Activated T-cell treated with anti-CD3 and anti-CD28 coated beads, Interleukin-2, amount 50 U/mL, for 48 hours (primary cell): ENCODE measurements around the gene CFAP46.
"Not testable (repeated sequence)": the region's sequence is repeated elsewhere in the genome, so short reads cannot be mapped to it uniquely, and the experiment has no call there.

ENCODE experiments used
- DNase-seq, 2 experiments: peaks; one replicate each; pipeline ENCODE4 v3.0.0-alpha.2; 2020

Gene CFAP46

DNA sequence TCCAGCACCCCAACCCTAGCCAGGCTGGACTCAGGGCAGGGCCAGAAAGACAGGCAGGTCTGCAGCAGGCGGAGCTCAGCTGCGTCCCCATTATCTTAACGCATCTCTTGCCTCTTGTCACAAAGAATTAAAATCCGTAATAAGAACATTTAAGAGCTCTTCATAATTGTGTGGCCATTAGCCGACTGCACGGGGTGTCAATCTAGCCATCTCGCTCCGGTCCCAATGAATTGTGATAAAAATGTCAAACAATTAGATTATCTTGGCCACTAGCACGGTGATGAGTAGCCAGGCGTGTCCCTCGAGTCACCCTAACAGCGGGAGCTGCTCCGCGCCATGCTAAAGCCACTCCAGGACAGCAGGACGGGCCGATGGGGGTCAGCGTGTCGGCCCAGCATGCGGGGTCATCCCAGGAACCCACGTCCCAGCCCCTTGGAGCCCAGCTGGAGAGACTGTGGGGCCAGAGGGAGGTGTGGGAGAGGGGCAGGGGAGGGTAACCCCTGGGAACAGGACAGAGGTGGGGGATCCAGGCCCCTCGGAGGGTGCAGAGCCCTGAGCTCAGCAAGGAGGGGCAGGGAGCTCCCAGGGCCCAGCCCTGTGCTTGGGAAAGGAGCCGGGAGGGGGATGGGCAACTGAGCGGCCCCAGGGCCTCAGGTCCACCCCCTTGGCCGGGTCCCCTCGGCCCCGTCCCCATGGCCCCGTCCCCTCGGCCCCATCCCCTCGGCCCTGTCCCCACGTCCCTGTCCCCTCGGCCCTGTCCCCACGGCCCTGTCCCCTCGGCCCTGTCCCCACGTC is 138.8 kb downstream of the CFAP46 start:
- no peak for DNase-seq

DNA sequence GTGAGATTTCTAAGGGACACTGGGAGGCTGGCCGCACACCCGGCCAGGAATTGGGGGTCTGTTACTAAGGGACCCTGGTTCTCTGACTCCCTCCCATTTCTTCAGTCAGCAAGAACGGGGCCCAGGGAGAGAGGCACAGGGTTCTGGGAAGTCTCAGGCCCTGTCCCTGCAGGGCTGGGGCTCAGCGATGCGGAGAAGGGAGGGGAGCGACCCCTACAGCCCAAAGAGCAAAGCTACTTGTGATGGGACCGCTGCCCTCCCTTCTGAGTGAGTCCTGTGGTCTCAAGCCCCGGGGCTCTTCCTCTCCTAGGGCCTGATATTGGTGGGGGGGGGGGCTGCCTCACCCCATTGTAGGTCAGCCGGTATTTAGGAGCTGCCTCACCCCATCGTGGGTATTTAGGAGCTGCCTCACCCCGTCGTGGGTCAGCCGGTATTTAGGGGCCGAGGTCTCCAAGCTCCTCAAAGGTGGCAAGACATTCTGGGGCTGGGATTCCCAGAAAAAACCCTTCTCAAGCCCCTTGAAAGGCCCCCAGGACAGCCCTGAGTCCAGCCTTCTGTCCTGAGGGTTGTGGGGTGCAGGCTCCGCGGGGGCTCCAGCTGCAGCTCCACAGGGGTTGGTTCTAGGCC is 139.6 kb downstream of the CFAP46 start:
- DNase-seq: no peak

DNA sequence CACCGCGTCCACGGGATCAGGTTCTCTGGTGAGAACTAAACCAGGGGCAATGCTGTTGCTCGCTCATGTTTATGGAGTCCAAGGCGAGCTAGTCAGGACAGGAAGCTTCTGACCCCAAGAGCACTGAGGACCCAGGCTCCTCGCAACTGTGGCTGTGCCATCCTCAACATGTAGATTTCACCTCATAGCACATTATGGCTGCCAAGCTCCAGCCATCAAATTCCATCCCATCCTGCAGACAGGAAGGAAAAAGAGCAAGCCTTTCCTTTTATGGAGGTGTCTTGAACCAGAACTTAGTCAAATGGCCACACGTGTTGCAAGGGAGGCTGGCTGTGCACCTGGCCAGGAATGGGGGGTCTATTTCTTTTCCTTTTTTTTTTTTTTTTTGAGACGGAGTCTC is 140.3 kb downstream of the CFAP46 start:
- no peak for DNase-seq

DNA sequence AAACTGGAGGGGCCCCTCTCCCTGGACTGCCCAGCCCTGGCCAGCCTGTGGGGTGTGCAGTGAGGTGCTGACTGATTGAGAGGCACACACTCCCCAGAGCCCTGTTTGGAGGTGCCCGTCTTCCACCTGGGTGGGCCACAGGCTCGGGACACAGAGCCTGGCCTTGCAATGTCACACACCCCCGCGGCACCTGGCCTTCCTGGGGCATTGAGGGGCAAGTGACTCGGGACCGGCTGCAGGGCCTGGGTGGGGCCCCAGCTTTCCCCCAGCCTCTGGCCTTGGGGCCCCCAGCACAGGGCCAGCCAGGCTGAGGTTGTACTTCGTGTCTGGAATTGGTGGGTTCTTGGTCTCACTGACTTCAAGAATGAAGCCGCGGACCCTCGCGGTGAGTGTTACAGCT is 142.5 kb downstream of the CFAP46 start:
- DNase-seq: no peak

DNA sequence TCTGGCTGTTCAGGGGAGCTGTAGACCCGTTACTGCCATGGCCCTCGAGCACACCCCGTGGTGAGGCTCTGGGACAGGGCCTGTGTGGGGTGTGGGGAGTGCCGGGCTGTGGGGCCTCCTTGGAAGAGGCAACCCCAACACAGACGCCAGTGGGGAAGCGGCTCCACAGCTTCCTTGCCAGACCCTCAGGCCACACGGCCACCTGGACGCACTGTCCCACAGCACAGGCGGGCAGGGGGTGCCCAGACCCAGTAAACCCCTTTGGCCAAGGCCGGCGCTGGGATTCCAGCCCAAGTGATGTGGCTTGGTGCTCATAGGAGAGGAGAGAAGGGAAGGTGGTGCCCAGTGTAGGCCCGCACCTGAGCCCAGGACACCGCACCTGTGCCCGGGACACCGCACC is 143.5 kb downstream of the CFAP46 start:
- no peak for DNase-seq

DNA sequence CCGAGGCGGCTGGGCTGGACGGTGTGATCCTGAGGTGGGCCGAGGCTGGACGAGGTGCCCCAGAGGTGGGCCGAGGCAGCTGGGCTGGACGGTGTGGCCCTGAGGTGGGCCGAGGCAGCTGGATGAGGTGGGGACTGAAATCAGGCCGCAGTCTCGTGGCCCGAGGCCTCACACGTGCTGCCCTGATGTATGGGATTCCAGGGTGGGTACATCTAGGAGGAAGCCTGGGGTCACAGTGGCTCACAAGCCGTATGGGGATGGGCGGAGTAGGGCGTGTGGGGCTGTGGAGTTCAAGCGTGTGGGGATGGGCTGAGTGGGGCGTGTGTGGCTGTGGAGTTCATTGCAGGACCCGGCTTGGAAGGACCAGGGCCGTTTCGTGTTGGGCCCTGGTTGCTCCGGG is 144.0 kb downstream of the CFAP46 start:
- DNase-seq: no peak

DNA sequence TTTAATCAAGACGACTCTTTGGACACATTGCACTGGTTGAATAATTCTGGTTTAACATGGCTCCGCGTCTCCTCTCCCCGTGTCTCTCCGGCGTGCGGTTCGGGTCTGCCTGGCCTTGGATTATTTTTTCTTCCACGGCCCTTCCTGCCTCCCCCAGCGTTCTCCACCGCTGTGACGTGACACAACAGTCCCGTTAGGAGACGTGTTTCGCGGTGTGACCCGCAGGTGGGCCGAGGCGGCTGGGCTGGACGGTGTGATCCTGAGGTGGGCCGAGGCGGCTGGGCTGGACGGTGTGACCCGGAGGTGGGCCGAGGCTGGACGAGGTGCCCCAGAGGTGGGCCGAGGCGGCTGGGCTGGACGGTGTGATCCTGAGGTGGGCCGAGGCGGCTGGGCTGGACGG is 144.4 kb downstream of the CFAP46 start:
- not testable (repeated sequence) for DNase-seq

DNA sequence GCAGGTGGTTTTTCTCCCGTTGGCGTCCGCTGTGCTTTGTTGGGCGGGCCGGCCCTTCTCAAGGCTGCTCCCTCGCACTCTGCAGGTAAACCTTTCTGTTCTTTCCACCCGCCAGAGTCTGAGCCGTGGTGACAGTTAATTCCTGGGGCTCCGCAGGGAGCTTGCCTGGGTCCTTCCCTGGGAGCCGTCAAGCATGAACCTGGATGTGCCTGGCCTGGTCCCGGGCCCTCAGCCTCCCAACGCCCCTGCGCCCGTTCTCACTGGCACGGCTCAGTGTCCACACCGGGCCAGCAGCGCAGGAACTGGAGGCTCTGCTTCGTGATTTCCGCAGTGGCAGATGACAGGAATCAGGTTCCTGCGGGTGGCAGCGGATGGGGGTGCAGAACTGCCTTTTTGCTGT is 145.5 kb downstream of the CFAP46 start:
- DNase-seq: no peak

DNA sequence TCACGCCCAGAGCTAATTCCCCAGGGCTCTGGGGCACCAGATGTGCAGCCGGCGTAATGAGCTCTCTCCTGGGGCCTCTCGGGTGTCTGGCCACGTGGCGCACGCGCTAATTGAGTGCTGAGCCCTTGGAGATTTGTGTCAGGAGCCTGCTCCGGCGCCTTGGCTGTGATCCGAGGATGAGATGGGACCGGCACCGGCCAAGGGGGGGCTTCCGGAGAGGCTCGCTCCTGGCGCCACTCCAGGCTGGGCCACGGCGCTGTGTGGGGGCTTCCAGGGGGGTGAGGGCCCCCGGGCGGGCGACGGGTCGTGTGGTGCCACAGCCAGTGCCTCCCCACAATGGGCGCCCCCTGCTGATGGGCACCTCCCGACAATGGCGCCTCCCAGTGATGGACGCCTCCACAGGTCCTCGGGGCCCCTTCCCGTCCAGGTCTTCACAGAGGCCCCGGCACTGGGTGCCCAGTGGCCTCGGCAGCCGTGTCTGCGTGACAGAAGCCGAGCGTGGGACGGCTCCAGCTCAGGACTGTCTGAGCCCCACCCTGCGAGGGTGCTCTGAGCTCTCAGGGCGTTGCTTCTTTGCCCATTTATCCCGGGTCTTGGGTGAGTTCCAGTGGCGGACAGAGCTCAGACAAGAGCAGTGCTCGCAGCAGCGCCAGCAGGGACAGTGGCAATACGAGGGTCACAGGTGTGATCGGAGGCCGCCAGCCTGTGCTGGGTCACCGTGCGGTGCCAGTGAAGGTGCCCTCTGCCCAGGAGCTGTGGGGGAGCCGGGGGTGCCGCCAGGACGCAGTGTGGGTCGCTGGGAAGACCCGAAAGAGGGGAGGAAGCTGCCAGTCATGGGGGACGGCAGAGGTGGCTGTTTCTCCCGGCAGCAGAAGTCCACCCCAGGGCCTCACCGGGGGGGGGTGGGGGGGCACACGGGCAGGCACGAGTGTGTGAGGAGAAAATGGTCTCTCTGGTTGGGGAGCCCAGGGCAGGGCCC is 148.2 kb downstream of the CFAP46 start:
- no peak for DNase-seq

DNA sequence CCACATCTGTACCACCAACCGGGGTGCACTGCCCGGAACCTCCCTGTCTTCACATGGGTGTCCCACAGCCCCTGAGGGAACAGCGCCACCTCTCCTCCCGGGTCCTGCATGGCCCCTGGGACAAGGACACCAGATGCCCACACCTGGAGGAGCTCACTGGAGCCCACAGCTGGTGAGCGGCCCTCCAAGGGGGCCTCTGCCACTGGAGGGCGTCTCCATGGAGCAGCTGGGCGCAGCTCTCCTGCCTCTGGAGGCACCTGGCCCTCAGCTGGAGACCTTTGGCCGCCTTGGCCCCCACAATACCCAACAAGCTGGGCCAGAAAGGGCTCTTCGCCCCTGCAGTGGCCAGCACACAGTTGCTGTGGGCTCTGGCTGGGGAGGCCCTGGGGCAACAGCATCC is 149.2 kb downstream of the CFAP46 start:
- no peak for DNase-seq

DNA sequence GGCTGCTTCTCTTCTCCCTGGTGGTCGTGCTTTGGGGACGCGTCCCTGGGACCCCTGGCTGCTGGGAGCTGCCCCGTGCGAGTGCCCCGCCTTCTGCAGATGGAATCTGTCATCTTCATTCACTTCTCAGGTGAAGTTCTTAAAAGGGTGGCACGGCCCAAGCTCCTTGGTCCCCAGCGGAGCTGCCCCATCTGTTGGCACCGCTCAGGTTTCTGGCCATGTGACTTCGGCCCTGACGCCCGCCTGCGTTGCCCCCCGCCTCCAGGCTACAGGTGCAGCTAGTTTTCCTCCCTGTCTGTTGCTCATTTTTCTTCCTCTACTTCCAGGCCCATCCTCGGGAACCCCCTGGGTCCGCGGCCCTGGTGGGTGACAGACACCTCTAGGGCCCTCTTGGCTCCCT is 149.6 kb downstream of the CFAP46 start:
- DNase-seq: no peak

DNA sequence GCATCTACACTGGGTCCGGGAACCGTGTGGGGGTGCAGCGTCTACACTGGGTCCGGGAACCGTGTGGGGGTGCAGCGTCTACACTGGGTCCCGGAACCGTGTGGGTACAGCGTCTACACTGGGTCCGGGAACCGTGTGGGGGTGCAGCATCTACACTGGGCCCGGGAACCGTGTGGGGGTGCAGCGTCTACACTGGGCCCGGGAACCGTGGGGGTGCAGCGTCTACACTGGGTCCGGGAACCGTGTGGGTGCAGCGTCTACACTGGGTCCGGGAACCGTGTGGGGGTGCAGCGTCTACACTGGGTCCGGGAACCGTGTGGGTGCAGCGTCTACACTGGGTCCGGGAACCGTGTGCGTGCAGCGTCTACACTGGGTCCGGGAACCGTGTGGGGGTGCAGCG is 150.3 kb downstream of the CFAP46 start:
- not testable (repeated sequence) for DNase-seq

DNA sequence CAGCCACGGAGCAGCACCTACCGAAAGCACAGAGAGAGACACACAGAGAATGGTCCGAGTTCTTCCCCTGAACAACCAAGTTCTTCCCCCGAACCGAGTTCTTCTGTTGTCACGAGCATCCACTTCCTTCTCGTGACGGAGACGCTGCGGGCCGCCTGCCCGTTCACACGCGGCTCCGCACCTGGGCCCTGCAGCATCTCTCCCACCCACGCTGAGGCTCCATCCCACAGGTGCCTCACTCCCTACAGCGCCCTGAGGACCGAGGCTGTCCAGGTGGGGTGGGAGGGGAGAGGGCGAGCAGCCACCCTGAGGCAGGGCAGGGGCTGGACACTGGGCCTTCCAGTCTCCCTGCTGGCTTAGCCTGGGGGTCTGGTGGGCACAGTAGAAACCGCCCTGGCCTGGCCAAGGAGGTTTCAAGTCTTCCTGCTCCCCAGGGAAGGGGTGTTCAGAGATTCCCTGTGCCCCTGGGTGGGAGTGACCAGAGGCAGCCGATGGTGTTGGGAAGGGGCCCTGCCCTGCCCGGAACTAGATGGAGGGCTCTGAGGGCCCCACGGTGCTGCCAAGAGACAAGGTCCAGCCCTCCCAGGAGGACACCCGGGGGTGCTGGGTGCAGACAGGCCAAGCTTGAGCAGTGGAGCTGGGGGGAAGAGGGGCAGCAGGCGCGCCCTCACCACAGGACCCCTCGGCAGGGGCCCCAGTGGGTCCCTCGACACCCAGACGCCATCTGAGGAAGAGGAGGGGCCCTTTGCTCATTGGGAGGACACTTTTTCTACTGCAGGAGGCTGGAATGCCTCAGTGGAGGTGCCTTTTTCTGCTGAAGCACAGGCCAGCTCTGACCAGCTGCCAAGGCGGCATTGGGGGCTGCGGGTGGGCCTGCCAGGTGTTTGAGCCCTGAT is 151.2 kb downstream of the CFAP46 start:
- DNase-seq: no peak

DNA sequence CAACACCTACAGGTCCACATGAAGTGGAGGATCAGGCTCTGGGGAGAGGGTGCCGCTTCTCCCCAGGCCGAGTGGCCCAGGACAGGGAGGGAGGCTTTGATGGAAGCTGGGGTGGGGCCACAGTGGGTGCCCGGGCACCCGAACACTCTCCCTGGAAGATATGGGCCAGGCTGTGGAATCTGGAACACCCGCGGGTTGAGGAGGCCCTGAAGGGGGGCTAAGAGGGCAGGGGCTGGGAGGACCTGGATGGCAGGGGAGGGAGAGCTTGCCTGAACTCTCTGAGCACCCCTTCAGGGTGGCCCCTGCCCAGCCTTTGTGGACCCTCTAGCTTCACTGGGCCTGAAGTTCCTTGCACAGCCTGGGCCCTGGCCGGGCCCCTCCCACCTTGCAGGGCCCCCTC is 151.9 kb downstream of the CFAP46 start:
- DNase-seq: no peak

DNA sequence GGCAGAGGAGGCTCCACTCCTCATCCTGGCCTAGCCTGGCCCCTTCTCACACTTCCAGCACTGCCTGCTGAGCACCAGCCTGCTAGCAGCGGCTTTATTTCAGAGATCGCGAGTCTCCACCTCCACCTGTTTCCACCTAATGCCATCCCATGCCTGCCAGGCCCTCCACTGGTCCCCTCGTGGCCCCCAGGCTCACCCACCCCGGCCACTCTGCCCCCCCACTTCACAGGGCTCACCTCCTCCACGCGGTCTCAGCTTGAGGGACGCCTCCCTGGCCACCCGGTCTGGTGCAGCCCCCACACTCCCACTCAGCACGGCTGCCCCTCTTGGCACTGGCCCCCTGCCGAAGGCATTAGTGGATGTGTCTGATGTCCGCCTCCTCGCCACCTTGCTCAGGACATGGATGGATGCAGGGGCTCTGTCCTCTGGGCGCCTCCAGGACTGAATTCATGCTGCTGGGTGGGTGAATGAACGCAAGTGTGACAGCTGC is 152.7 kb downstream of the CFAP46 start:
- DNase-seq: no peak

DNA sequence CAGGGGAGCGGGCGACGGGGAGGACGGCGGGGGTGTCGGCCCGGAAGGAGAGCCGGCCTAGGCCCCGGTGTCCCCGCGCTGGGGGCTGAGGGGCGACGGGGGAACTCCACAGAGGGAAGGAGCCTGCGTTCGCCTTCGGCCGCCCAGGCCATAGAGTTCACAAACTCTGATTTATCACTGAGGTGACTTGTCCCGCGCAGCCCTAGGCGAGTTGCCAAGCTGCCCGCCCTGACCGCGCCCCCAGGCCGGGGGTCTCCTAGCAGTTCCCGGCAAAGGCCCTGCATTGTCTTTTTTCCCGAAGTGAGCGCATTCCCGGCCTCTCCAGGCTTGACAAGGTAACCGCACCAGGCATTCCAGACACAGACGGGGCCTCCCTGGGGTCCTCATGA is 153.5 kb downstream of the CFAP46 start:
- DNase-seq: no peak

DNA sequence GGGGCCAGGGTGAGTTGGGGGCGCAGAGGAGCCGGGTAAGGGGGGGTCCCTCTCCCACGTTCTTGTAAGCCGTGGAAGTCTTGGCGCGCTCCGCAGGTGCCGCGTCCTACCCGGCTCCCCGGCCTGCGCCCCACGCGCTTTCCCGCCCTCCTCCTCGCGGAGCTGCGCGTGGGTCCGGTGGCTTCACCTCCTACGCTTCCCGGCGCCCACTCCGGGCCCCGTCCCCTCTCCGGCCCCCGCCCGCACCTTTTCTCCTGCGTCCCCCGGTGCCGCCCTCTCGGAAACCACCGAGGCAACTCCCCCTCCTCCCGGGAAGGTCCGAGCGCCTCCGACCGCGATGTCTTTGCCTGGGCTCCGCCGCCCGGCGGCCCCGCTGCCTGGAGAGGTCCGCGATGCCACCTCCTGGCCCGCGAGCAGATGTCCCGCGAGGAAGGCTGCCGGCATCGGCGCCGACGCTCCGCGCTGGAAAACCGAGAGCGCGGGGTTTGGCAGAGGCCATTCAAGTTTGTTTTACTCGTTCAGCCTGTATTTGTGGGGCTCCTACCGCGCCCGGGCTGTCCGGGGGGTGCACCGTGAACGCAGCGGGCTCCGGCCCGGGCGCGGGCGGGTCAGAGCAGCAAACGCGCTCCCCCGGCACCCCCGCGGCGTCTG is 154.1 kb downstream of the CFAP46 start:
- DNase-seq: peak in 1 of 2 experiments; percentile 31

DNA sequence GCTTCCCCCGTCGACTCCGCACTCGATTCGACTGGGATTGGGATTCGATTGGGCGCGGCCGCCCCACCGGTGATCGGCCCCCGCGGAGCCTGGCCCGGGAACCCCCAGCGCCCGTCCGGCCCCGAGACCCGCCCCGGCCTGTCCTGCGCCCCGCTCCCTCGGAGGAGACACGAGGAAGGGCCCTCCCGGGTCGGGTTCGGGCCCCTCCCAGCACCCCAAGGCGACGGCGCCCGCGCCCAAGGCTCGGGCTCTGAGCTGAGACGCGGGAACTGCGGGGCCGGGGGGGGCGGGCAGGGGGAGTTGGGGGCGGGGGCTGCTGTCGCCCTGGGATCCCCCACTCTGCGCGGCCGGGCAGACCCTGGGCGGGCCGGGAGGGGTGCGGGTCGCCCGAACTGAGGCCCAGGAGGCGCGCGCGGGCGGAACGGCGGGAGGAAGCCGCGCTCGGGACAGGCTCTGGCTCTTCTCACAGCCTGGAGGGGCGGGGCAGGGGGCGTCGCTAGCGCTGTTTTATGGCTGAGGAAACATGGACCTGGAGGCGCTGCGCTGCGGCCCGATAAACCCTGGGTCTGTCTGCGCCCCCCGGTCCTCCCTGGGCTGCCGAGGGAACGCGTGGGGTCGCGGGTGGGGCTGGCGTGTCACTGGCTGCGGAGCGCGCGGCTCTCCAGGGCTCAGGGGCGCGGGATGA is 154.7 kb downstream of the CFAP46 start:
- peak; percentile 39 to 41 for DNase-seq

DNA sequence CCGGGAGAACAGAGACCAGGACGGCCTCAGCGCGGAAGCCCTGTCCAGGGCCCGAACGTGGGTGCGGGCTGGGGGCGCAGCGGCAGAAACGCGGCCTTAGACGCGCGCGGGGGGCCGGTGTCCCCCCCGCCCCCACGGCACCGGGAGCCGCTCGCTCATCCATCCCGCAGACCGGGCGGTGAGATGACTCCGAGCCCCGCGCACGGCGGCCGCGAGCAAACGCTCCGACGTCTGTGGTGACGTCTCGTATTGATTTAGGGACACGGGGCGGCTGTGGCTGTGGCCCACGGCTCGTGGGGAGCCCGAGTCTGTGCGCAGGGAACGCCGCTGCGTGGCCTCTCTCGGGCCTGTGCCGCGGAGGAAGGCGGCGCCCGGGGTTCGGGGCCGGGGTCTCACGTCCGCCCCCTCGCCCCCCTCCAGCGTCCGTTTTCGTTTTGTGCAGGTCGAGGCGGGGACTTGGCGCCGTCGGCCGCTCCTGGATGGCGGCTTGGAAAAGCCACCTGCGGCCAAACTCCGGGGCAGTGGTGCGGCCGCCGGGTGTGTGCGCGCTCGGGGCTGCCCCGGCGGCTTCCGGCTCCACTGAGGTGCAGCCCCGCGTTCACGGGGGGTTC is 155.4 kb downstream of the CFAP46 start:
- DNase-seq: peak in 1 of 2 experiments; percentile 33

DNA sequence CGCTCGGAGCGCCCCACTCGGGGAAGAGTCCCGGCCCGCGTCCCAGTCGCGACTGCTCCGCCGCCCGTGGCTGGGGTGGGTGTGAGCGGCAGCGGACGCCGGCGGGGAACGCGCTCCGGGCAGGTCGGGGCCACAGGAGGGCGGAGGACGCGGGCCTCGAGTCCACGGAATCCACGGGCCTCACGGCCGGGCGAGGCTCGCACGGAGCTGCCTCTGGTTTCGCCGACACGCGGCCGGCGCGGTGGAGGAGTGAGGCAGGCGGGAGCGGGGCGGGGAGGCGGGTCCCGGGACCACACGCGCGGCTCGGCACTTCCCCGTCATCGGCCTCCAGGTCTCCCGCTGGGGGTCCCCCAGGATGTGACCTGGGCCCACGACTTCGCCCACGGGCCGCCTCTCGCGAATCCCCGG is 155.9 kb downstream of the CFAP46 start:
- DNase-seq: no peak
